Lower leg skin (tissue), 4 donors: ENCODE results near the gene C1QL1. TPM values are rescaled to one million over a fixed set of nuclear protein-coding genes. Genes with fewer than 3 reads are reported as not detected.

Experiments
- DNase-seq, 2 donors: peaks; one replicate each; pipeline ENCODE4 v3.0.0-alpha.2; 2019; ENCODE audit warnings: low spot score in 2 of 2
- H3K4me3 ChIP-seq: fragments of 200-600 bp; sonication (generic); 2 replicates; pipeline ENCODE4 v1.5.1; 2017; ENCODE audit warnings: mild to moderate bottlenecking, low read depth; ENCODE audit not compliant: poor library complexity, severe bottlenecking
- POLR2A ChIP-seq, 2 donors: fragments of 450-650 bp; IDR thresholded peaks; one replicate each; pipeline ENCODE4 v1.6.1; 2016 to 2017; ENCODE audit warnings: antibody characterized with exemption in 2 of 2, mild to moderate bottlenecking in 1 of 2, moderate library complexity in 1 of 2
- WGBS, 2 donors: methylation state at CpG; one replicate each; pipeline ENCODE4 v1.1.5; 2018; 5-methylcytosine and 5-hydroxymethylcytosine counted together
- intact Hi-C: fragments of 100-400 bp; cut with DNase I; formaldehyde crosslinking; loops from one replicate; pipeline ENCODE4 v1.15.0; 2023; ENCODE audit warnings: low total_unique reads
- total RNA-seq, 4 donors: library from RNA; depleted of rRNA; stranded (reverse); fragments of >200 nt; gene quantifications; one replicate each; pipeline ENCODE4 v1.1.0, GENCODE V29; 2016
- TF ChIP-seq, protein P1 (sequence below), 3 donors: fragments of 450-650 bp; IDR thresholded peaks; one replicate each; pipeline ENCODE4 v1.5.1; 2016; ENCODE audit warnings: antibody characterized with exemption in 3 of 3, mild to moderate bottlenecking in 3 of 3, moderate library complexity in 2 of 3

C1QL1 gene
- total RNA-seq, 4 donors from 2014 or later, result 0.21 to 1.4 (median 0.73) TPM

DNA sequence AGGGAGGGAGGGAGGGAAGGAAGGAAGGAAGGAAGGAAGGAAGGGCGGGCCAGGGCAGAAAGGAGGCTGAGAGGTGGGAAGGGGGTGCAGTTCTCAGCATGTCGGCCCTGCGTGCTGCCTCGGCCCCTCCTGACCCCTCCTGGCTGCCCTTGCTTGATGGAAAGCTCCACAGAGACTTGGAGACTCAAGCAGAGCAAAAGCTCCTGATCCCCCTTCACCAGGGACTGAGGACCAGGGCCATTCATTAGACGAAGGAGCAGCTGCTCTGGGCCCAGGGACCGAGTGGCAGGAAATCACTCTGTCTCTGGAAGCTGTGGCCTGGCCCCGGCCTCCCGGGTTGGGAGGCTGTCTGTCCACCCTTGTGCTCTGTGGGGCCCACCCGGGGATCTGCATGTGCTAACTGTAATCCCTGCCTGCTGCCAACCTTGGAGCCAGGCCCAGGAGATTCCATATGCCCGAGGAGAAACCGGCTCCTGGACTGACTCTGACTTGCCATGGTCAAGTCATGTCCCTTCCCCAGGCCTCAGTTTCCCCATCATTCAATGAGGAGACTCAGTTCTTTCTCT, 27.4 kb upstream of the C1QL1 start:
- intact Hi-C loops, result no loop called here
- WGBS, 2 donors, result 43 to 53% methylated on average over 11 of the region's 11 CpGs
- no peak for DNase-seq
- TF ChIP-seq POLR2A (IDR thresholded peaks at IDR 0.05), result no peak
- TF ChIP-seq, protein P1, sequence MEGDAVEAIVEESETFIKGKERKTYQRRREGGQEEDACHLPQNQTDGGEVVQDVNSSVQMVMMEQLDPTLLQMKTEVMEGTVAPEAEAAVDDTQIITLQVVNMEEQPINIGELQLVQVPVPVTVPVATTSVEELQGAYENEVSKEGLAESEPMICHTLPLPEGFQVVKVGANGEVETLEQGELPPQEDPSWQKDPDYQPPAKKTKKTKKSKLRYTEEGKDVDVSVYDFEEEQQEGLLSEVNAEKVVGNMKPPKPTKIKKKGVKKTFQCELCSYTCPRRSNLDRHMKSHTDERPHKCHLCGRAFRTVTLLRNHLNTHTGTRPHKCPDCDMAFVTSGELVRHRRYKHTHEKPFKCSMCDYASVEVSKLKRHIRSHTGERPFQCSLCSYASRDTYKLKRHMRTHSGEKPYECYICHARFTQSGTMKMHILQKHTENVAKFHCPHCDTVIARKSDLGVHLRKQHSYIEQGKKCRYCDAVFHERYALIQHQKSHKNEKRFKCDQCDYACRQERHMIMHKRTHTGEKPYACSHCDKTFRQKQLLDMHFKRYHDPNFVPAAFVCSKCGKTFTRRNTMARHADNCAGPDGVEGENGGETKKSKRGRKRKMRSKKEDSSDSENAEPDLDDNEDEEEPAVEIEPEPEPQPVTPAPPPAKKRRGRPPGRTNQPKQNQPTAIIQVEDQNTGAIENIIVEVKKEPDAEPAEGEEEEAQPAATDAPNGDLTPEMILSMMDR (IDR thresholded peaks at IDR 0.05), result no peak
- H3K4me3 ChIP-seq, result no peak overlapping the region

DNA sequence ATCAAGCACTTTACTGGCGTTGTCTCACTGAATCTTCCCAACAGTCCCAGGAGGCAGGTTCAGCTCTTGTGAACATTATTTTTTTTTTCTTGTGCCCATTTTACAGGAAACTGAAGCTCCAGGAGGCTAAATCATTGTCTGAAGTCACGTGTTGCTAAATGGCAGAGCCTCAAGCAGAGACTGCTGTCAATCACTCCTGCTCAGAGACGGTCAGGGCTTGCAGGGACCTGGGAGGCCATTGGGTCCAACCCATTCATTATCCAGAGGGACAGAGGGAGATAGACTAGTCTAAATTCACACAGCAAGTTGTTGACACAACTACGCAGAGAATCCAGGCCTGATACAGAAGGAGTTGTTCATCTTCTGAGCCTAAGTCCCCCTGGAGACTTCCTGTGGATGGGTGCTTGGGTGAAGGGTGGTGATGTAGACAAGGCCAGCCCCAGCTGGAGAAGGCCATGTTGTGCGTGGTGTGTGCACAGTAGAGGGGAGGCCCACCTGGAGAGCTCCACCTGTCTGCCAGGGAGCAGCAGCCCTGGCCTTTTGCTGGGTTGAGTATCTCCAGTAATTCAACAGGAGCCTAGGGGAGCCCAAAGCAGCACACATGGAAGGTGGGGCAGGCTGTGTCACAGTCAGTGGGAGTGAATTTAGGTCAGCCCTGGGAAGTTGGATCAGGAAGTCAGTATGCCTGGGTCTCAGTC, 24.3 kb upstream of the C1QL1 start:
- no peak overlapping the region for H3K4me3 ChIP-seq
- TF ChIP-seq, protein P1 (IDR thresholded peaks at IDR 0.05), result no peak
- no peak for TF ChIP-seq POLR2A (IDR thresholded peaks at IDR 0.05)
- no peak for DNase-seq
- intact Hi-C loops, result no loop called here
- WGBS, 2 donors, result 87 to 92% methylated on average over 5 of the region's 5 CpGs

DNA sequence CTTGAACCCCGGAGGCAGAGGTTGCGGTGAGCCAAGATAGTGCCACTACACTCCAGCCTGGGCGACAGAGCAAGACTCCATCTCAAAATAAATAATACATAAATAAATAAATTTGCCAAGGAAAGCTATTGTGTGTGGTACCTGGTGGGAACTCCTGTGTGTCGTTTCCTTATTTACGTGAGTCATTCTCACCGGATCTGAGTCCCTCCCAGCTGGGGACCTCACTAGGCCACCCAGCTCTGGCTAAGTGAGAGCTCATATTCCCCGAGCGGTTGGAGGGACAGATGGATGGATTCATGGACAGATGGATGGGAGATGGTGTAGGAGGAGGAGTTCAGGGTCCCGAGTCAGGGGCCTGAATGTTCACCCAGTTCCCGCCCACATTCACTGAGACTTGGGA, 22.9 kb upstream of the C1QL1 start:
- TF ChIP-seq POLR2A (IDR thresholded peaks at IDR 0.05), result no peak
- TF ChIP-seq, protein P1 (IDR thresholded peaks at IDR 0.05), result no peak
- intact Hi-C loops, result no loop called here
- no peak for DNase-seq
- WGBS, 2 donors, result 84 to 90% methylated on average over 10 of the region's 10 CpGs
- H3K4me3 ChIP-seq, result no peak overlapping the region

DNA sequence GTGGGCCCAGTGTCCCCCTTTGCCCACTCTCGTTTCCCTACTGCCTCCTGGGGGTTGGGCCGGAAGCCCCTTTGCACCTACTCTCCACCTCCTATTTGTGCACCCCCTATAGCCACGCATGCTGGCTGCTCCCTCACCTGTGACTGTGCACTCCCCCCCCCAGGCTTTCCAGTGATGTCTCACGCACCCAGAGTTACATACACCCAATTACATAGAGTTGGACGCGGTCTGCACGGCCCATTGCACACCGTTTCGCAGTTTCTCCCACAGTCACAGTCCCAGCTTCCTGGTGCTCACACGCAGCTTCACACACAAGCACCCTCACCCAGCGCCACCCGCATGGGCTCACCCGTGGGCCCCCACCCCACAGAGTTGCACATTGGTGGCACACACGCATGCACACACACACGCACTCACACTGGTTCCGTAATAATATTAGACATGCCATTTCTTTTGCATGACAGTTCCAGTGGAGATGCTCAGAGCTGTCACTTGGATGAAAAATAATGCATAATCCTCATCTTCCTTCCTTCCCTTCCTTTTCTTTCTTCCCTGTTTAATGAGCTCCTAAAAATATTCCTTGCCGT, 21.5 kb upstream of the C1QL1 start:
- WGBS, 2 donors, result 88 to 92% methylated on average over 17 of the region's 17 CpGs
- TF ChIP-seq POLR2A (IDR thresholded peaks at IDR 0.05), result no peak
- TF ChIP-seq, protein P1 (IDR thresholded peaks at IDR 0.05), result no peak
- no peak for DNase-seq
- intact Hi-C loops, result no loop called here
- no peak overlapping the region for H3K4me3 ChIP-seq

DNA sequence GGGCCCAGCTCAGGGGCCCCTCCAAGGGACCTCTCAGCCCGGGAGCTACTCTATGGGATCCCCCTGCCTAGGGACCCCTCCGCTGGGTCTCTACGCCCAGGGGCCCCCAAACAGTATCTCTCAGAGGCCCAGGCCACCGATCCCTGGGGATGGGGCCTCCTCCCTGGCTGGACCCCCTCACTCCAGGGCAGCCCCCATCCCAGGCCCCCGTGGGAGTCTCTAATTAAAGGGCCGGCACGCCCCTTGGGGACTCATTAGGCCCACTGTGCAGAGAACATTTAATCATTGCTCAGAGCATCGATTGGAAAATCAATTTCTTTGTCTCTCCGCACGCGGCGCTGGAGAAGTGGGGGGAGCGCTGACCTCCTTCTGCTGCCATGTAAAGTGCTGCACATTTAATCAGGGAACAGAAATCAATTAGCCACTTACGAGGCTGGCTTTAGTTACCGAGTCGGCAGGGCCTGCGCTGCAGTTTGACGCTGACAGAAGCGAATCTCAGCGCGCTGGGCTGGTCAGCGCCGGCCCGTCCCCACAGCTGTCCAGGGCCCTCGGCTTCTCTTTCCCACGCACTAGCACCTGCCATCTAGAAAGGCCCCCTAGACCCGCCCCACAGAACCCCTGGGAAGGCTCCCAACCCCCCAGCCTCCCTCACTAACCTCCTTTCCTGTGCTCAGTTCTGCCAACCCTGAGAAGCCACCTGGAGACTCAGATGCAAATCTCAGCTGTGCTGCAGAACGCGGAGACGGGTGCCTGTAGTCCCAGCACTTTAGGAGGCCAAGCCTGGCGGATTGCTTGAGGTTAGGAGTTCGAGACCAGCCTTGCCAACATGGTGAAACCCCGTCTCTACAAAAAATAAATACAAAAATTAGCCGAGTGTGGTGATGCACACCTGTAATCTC, 20.2 kb upstream of the C1QL1 start:
- 58 to 65% methylated on average over 33 to 34 of the region's 34 CpGs for WGBS, 2 donors

More for the DNA sequence above, 20.2 kb upstream of the C1QL1 start:
- no peak overlapping the region for H3K4me3 ChIP-seq
- TF ChIP-seq POLR2A (IDR thresholded peaks at IDR 0.05), result no peak
- TF ChIP-seq, protein P1 (IDR thresholded peaks at IDR 0.05), result no peak
- intact Hi-C loops, result no loop called here
- DNase-seq, result no peak
